GM18498 (cell line): ENCODE measurements around the gene LILRA2.
"Not testable (repeated sequence)": the region's sequence is repeated elsewhere in the genome, so short reads cannot be mapped to it uniquely, and the experiment has no call there.

Source experiments
- ATAC-seq: cut with Tn5 transposase; IDR thresholded peaks from one replicate; pipeline ENCODE4 v1.9.1; 2021; ENCODE audit warnings: mild to moderate bottlenecking, moderate library complexity; ENCODE audit not compliant: unreplicated experiment

The LILRA2 gene

GRCh38 chr19:54573330-54573872 is at the start of gene LILRA2:
TSS of gene LILRA2 (plus strand) at chr19:54573790. CDS start at chr19:54573879, 89 bp downstream.
- peak; percentile 64 for ATAC-seq

GRCh38 chr19:54525636-54526035 is 48.0 kb upstream of the LILRA2 start:
- ATAC-seq, result no peak

- no peak for ATAC-seq
These were observed 46.6 kb upstream of the LILRA2 start for GRCh38 chr19:54526972-54527371.

GRCh38 chr19:54530866-54531265 is 42.7 kb upstream of the LILRA2 start:
- ATAC-seq, result no peak

GRCh38 chr19:54532528-54532927 is 41.1 kb upstream of the LILRA2 start:
- ATAC-seq, result peak; percentile 92

GRCh38 chr19:54533476-54533875 is 40.1 kb upstream of the LILRA2 start:
- ATAC-seq, result no peak

- ATAC-seq, result no peak
These were observed 39.4 kb upstream of the LILRA2 start for GRCh38 chr19:54534156-54534555.

DNA sequence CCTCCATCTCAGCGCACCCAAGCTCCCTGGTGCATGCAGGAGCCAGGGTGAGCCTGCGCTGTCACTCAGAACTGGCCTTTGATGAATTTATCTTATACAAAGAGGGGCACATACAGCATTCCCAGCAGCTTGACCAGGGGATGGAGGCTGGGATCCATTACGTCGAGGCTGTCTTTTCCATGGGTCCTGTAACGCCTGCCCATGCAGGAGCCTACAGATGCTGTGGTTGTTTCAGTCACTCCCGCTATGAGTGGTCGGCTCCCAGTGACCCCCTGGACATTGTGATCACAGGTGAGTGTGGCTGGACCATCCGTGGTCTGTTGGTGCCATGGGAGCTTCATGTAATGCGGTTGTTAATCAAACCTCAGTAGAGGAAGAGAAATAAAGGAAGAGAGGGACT is 38.0 kb upstream of the LILRA2 start:
- no peak for ATAC-seq

GRCh38 chr19:54536956-54537355 is 36.6 kb upstream of the LILRA2 start:
- no peak for ATAC-seq

DNA sequence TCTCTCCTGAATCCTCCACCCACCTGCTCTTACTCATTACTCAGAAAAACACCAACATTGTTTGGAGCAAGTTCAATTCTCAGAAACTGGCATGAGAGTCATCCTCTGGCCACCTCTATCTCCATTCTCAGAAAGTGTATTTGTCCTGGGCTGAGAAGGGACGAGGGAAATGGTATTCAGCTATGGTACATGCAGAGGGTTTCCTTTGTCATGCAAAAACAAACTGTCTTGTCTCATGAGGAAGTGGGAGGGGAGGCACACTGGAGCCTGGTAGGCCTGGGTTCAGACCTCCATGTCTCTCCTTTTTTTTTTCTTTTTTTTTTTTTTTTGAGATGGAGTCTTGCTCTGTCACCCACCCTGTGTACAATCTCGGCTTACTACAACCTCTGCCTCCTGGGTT is 31.9 kb upstream of the LILRA2 start:
- ATAC-seq, result no peak

- no peak for ATAC-seq
These were observed 24.8 kb upstream of the LILRA2 start for GRCh38 chr19:54548806-54549205.

DNA sequence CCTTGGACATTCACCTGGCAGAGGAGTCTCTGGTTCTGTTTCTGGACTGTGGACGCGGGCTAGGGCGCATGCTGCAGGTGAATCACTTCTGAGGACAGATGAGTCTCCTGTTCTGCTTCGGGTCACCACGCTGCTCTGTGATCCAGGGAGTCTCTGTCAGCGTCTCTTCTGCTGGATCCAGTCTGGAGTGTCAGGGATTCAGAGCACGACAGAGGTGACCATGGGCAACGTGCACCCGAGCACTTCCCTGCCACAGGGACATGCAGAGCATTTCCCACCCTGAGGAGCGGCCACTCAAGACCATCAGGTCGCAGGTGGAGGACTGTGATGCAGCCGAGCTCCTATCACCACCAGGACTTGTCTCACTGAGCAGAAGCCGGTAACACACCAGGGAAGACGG is 24.4 kb upstream of the LILRA2 start:
- no peak for ATAC-seq

DNA sequence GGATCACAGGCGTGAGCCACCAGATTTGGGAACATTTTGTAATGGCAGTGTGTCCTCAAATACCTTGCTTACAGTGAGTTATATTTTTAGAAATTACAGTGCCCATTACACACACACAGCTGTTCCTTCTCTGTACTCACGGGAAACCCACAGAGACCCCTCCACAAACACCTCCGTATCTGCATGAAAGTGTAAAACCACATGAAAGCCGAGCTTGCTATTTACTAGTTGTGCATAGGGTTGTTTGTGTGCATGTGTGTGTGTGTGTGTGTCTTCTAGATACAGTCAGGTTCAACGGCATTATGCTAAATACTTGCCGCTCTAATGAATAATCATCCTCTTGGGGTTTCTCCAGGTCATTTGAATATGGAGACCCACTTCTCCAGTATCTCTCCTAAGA is 22.3 kb upstream of the LILRA2 start:
- peak; percentile 44 for ATAC-seq

- peak; percentile 55 for ATAC-seq
These were observed 21.4 kb upstream of the LILRA2 start for GRCh38 chr19:54551950-54552912.

GRCh38 chr19:54552913-54553310 is 20.7 kb upstream of the LILRA2 start:
- no peak for ATAC-seq

- no peak for ATAC-seq
These were observed 19.6 kb upstream of the LILRA2 start for GRCh38 chr19:54554006-54554405.

DNA sequence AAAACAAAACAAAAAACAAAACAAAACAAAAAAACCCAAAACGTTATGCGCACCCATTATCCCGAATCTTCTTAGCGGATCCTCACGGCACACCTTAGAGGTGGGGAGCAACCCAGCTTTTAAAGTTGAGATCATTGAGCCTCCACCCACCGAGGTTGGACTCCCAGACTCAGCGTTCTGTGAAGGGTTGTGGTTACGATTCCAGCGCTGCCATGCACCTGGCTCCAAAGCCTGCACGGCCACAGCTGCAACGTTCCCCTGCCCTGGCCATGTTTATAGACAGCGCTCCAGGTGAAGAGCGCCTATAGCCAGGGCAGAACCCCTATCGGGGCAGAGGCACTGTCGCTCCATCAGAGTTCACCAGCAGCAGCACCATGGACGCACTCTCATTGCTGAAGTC is 18.7 kb upstream of the LILRA2 start:
- no peak for ATAC-seq

DNA sequence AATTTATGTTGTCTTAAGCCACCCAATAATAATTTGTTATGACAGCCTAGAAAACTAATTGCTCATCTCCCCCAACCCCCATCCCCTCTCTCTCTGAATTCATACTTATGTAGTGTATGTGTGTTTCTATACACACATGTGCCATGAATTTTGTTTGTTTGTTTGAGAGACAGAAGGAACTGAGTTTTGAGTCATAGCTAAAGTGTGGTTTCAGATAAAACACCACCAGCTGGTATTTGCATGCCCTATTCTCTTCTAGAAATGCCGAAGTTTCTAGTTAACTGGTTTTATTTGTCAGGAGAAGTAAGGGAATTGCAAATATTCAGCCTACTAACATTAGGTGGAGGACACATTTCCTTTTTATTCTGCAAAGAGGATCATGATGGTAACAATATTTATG is 17.4 kb upstream of the LILRA2 start:
- no peak for ATAC-seq

DNA sequence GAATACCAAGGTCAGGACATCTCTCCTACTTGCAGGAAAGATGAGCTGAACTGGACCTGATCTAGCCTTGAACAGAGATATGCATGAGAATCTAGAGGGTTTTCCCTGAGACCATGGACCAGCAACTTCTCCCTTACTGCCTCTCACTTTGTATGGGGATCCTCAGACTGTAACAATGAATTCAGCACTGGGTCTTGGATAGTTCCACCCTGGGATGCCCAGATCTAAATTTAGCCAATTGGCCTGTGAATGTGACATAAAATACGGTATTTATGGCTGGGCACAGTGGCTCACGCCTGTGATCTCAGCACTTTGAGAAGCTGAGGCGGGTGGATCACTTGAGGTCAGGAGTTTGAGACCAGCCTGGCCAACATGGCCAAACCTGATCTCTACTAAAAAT is 15.3 kb upstream of the LILRA2 start:
- no peak for ATAC-seq

GRCh38 chr19:54560881-54561385 is 12.7 kb upstream of the LILRA2 start:
- ATAC-seq, result no peak

DNA sequence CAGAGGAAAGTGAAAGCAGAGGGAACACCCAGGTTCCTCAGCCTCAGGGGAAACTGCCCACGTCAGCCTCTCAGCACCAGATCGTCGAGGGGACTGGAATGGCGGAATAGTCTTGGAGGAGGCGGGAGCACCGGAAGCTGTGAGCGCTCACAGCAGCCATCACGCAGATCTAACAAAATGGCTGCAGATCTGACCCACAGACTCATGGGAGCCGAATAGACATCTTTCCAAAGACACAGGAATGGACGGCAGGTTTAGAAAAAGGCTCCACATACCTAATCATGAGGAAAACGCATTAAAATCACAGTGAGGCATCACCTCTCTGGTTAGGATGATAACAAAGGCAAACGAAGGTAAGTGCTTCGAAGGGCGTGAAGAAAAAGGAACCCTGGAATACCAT is 11.8 kb upstream of the LILRA2 start:
- ATAC-seq, result no peak

DNA sequence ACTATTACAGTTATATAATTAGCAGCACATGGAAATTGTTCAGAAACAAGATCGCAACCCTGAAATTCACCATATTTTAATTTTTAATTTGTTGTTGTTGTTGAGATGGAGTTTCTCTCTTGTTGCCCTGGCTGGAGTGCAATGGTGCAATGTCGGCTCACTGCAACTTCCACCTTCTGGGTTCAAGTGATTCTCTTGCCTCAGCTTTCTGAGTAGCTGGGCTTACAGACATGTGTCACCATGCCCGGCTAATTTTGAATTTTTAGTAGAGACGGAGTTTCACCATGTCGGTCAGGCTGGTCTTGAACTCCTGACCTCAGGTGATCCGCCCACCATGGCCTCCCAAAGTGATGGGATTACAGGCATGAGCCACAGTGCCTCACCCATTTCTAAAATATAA is 10.4 kb upstream of the LILRA2 start:
- not testable (repeated sequence) for ATAC-seq
